H1 (cell line): ENCODE data around the gene MEIOSIN. TPM values are rescaled to one million over a fixed set of nuclear protein-coding genes. Genes with fewer than 3 reads are reported as not detected.

ENCODE experiments used
- CTCF ChIA-PET: fragments of 300-600 bp; sonication (Branson Sonifier 250); formaldehyde crosslinking; loops from one replicate; lab custom pipeline; 2021; ENCODE audit not compliant: partially characterized antibody; lab: Charles Lee
- POLR2A ChIA-PET: fragments of 300-600 bp; sonication (Branson Sonifier 250); formaldehyde crosslinking; loops from one replicate; lab custom pipeline; 2021; ENCODE audit warnings: inconsistent platforms; ENCODE audit not compliant: partially characterized antibody; lab: Charles Lee
- DNase-seq, 2 experiments: peaks; one replicate each; pipeline versions ENCODE4 v3.0.0 to v3.0.0-alpha.2; 2010 to 2022; ENCODE audit warnings: low spot score in 2 of 2, low read depth in 1 of 2, mixed read lengths in 1 of 2
- FAIRE-seq: peaks from 2 replicates; lab custom pipeline; 2011; peaks lifted over from hg19 to GRCh38; lab: Jason Lieb, UNC
- H2AFZ ChIP-seq: 2 replicates; pipeline ENCODE4 v1.8.1; 2012; ENCODE audit warnings: low read length, inconsistent platforms
- H2AK5ac ChIP-seq: 2 replicates; pipeline ENCODE4 v1.6.1; 2013; ENCODE audit warnings: low read depth, low read length
- H2BK120ac ChIP-seq: replicated peaks from 2 replicates; pipeline ENCODE3; 2013; ENCODE audit warnings: low read depth, low read length, inconsistent platforms
- H2BK12ac ChIP-seq: 2 replicates; pipeline ENCODE4 v1.6.1; 2013; ENCODE audit warnings: low read depth, low read length
- H2BK15ac ChIP-seq: 2 replicates; pipeline ENCODE4 v1.6.1; 2013; ENCODE audit warnings: low read length
- H2BK20ac ChIP-seq: 2 replicates; pipeline ENCODE4 v1.6.1; 2013; ENCODE audit warnings: low read length
- H2BK5ac ChIP-seq: 2 replicates; pipeline ENCODE4 v1.6.1; 2013; ENCODE audit warnings: low read depth, low read length
- H3K14ac ChIP-seq: 2 replicates; pipeline ENCODE4 v1.6.1; 2013; ENCODE audit warnings: inconsistent platforms; ENCODE audit not compliant: insufficient read length
- H3K18ac ChIP-seq: 2 replicates; pipeline ENCODE4 v1.6.1; 2013; ENCODE audit warnings: low read length; ENCODE audit errors: extremely low read depth
- H3K23ac ChIP-seq: 2 replicates; pipeline ENCODE4 v1.6.1; 2013; ENCODE audit warnings: inconsistent platforms; ENCODE audit not compliant: insufficient read length
- H3K23me2 ChIP-seq: 2 replicates; pipeline ENCODE4 v1.6.1; 2013; ENCODE audit warnings: low read depth, low read length
- H3K27ac ChIP-seq: 2 replicates; pipeline ENCODE4 v1.6.1; 2011; ENCODE audit warnings: low read depth, low read length, inconsistent platforms
- H3K27me3 ChIP-seq, 4 experiments: replicated peaks in 1 of 4; 1 replicate in 1 of 4; 2 replicates in 3 of 4; pipeline versions ENCODE4 v1.6.1 to v1.8.1; 2011 to 2013; ENCODE audit warnings: low read length in 3 of 4, mild to moderate bottlenecking in 3 of 4, inconsistent platforms in 2 of 4, mixed read lengths in 2 of 4, moderate library complexity in 1 of 4; ENCODE audit not compliant: control insufficient read depth in 3 of 4, insufficient read depth in 3 of 4; ENCODE audit errors: extremely low read depth in 1 of 4
- H3K36me3 ChIP-seq, 4 experiments: 2 replicates each; pipeline versions ENCODE4 v1.6.1 to v1.8.1; 2011 to 2013; ENCODE audit warnings: mild to moderate bottlenecking in 4 of 4, low read length in 3 of 4, moderate library complexity in 2 of 4, control low read depth in 1 of 4, inconsistent platforms in 1 of 4; ENCODE audit not compliant: insufficient read depth in 4 of 4, control insufficient read depth in 2 of 4
- H3K4ac ChIP-seq: replicated peaks from 2 replicates; pipeline ENCODE3; 2013; ENCODE audit warnings: low read length, low read depth, mixed read lengths, inconsistent platforms; ENCODE audit not compliant: insufficient read length
- H3K4me1 ChIP-seq, 4 experiments: replicated peaks in 1 of 4; 1 replicate in 1 of 4; 2 replicates in 3 of 4; pipeline versions ENCODE4 v1.6.1 to v1.8.1; 2011 to 2013; ENCODE audit warnings: low read length in 3 of 4, inconsistent platforms in 2 of 4, mixed read lengths in 1 of 4; ENCODE audit not compliant: insufficient read depth in 4 of 4, control insufficient read depth in 3 of 4
- H3K4me2 ChIP-seq, 2 experiments: 2 replicates each; pipeline versions ENCODE4 v1.6.1 to v1.8.1; 2011 to 2013; ENCODE audit warnings: low read depth in 2 of 2, low read length in 2 of 2, control low read depth in 1 of 2, inconsistent platforms in 1 of 2, mild to moderate bottlenecking in 1 of 2; ENCODE audit not compliant: insufficient read depth in 1 of 2
- H3K4me3 ChIP-seq, 4 experiments: fragments of 200-600, 300-600 bp in 1 of 4; sonication (generic), shearing (Covaris generic), sonication (Bioruptor Twin) in 1 of 4; 2 replicates each; pipeline versions ENCODE4 v1.5.1 to v1.8.1; 2011 to 2016; ENCODE audit warnings: low read length in 4 of 4, low read depth in 3 of 4, control low read depth in 2 of 4, inconsistent platforms in 2 of 4, mild to moderate bottlenecking in 2 of 4, mixed read lengths in 1 of 4, moderate library complexity in 1 of 4; ENCODE audit not compliant: insufficient read depth in 2 of 4; ENCODE audit errors: extremely low read depth in 1 of 4
- H3K56ac ChIP-seq: replicated peaks from 2 replicates; pipeline ENCODE3; 2013; ENCODE audit warnings: low read depth, mild to moderate bottlenecking, mixed read lengths, low read length, inconsistent platforms; ENCODE audit not compliant: insufficient read length
- H3K79me1 ChIP-seq: 2 replicates; pipeline ENCODE4 v1.6.1; 2013; ENCODE audit warnings: low read depth, low read length, control low read depth
- H3K79me2 ChIP-seq, 2 experiments: 2 replicates each; pipeline versions ENCODE4 v1.6.1 to v1.8.1; 2012 to 2013; ENCODE audit warnings: low read length in 2 of 2, mild to moderate bottlenecking in 2 of 2, inconsistent platforms in 1 of 2; ENCODE audit not compliant: insufficient read depth in 2 of 2, control insufficient read depth in 1 of 2
- H3K9ac ChIP-seq, 4 experiments: replicated peaks in 1 of 4; 1 replicate in 1 of 4; 2 replicates in 3 of 4; pipeline versions ENCODE4 v1.6.1 to v1.8.1; 2011 to 2013; ENCODE audit warnings: low read depth in 3 of 4, low read length in 3 of 4, control low read depth in 2 of 4, mild to moderate bottlenecking in 2 of 4, moderate library complexity in 2 of 4, inconsistent platforms in 1 of 4; ENCODE audit errors: extremely low read depth in 1 of 4
- H3K9me3 ChIP-seq, 2 experiments: 2 replicates each; pipeline versions ENCODE4 v1.6.1 to v1.8.1; 2012 to 2013; ENCODE audit warnings: mild to moderate bottlenecking in 2 of 2, moderate library complexity in 2 of 2, control low read depth in 1 of 2, inconsistent platforms in 1 of 2, low read depth in 1 of 2, low read length in 1 of 2, mixed read lengths in 1 of 2; ENCODE audit not compliant: insufficient read depth in 2 of 2
- H4K20me1 ChIP-seq, 2 experiments: replicated peaks in 1 of 2; 2 replicates each; pipeline versions ENCODE3 to v1.8.1; 2011 to 2013; ENCODE audit warnings: inconsistent platforms in 2 of 2, low read length in 2 of 2, mild to moderate bottlenecking in 1 of 2; ENCODE audit not compliant: insufficient read depth in 2 of 2, control insufficient read depth in 1 of 2
- H4K5ac ChIP-seq: 2 replicates; pipeline ENCODE4 v1.6.1; 2013; ENCODE audit warnings: low read length, low read depth, mixed read lengths, inconsistent platforms; ENCODE audit not compliant: insufficient read length
- H4K8ac ChIP-seq: 2 replicates; pipeline ENCODE4 v1.8.0; 2013; ENCODE audit warnings: mild to moderate bottlenecking, moderate library complexity, low read length, inconsistent platforms; ENCODE audit not compliant: insufficient read depth; ENCODE audit errors: extremely low read depth
- H4K91ac ChIP-seq: replicated peaks from 2 replicates; pipeline ENCODE3; 2013; ENCODE audit warnings: low read length, mixed read lengths, inconsistent platforms; ENCODE audit not compliant: insufficient read length
- BACH1 ChIP-seq: IDR thresholded peaks from 2 replicates; pipeline ENCODE4 v1.6.1; 2012; ENCODE audit warnings: low read length, improper control_type of control experiment
- CTBP2 ChIP-seq: IDR thresholded peaks from 2 replicates; pipeline ENCODE4 v1.7.0; 2011; ENCODE audit warnings: borderline replicate concordance, mild to moderate bottlenecking, moderate library complexity, mixed read lengths, low read length; ENCODE audit not compliant: insufficient read depth, insufficient read length
- GTF2F1 ChIP-seq: IDR thresholded peaks from 2 replicates; pipeline ENCODE4 v1.6.1; 2012; ENCODE audit warnings: low read depth, low read length, improper control_type of control experiment, borderline replicate concordance
- JUN ChIP-seq: IDR thresholded peaks from 2 replicates; pipeline ENCODE4 v1.6.1; 2011; ENCODE audit warnings: low read depth, mild to moderate bottlenecking, improper control_type of control experiment, low read length
- KDM4A ChIP-seq: IDR thresholded peaks from one replicate; pipeline ENCODE4 v1.7.1; 2012; ENCODE audit warnings: low read depth, mild to moderate bottlenecking, moderate library complexity, low read length, inconsistent platforms; ENCODE audit not compliant: severe bottlenecking
- NANOG ChIP-seq: IDR thresholded peaks from 2 replicates; pipeline ENCODE4 v1.6.1; 2011; ENCODE audit warnings: low read length, low read depth, mild to moderate bottlenecking, inconsistent platforms; ENCODE audit not compliant: insufficient read depth, poor library complexity, severe bottlenecking
- RBBP5 ChIP-seq: IDR thresholded peaks from 2 replicates; pipeline ENCODE4 v1.7.1; 2012; ENCODE audit warnings: low read depth, mild to moderate bottlenecking, inconsistent platforms, low read length, moderate library complexity, borderline replicate concordance
- SIN3A ChIP-seq, 2 experiments: IDR thresholded peaks in 1 of 2; conservative IDR thresholded peaks in 1 of 2; 2 replicates each; pipeline ENCODE4 v1.6.1; 2011 to 2012; ENCODE audit warnings: low read length in 2 of 2, improper control_type of control experiment in 1 of 2, low read depth in 1 of 2, mild to moderate bottlenecking in 1 of 2
- SIX5 ChIP-seq: IDR thresholded peaks from 2 replicates; pipeline ENCODE4 v1.6.1; 2011; ENCODE audit warnings: mild to moderate bottlenecking, low read depth, low read length
- TCF12 ChIP-seq: IDR thresholded peaks from 2 replicates; pipeline ENCODE4 v1.6.1; 2011; ENCODE audit warnings: low read depth, mild to moderate bottlenecking, low read length
- YY1 ChIP-seq: IDR thresholded peaks from 2 replicates; pipeline ENCODE4 v1.6.1; 2011; ENCODE audit warnings: low read depth, mild to moderate bottlenecking, low read length
- WGBS, 2 experiments: shearing (Covaris generic) in 1 of 2; methylation state at CpG; one replicate each; pipeline versions ENCODE4 v1.1.6 to v1.1.7; 2013 to 2015; ENCODE audit warnings: low lambda C conversion rate in 2 of 2, mixed read lengths in 2 of 2, inconsistent platforms in 1 of 2, low coverage in 1 of 2, missing lambda C conversion rate in 1 of 2; ENCODE audit not compliant: insufficient replicate concordance in 2 of 2, insufficient coverage in 1 of 2, insufficient read length in 1 of 2; ENCODE audit errors: extremely low coverage in 1 of 2, missing lambda C conversion rate in 1 of 2; 5-methylcytosine and 5-hydroxymethylcytosine counted together
- polyA plus RNA-seq, 7 experiments: library from polyadenylated mRNA; depleted of rRNA in 3 of 7; stranded (reverse) in 5 of 7; unstranded in 2 of 7; fragments of >200 nt in 5 of 7; fragments of 200-250 nt in 2 of 7; gene quantifications; 1 replicate in 5 of 7; 2 replicates in 1 of 7; 4 replicates in 1 of 7; pipeline versions ENCODE4 v1.2.1 to v1.2.3, GENCODE V29; 2011 to 2013; ENCODE audit warnings: missing spikeins in 2 of 7, mixed read lengths in 2 of 7
- total RNA-seq: library from RNA; stranded (reverse); fragmentation: NEBNext Ultra II Directional; extraction: Animal tissue kit (Norgen Biotek cat#: 25700); gene quantifications from 2 replicates; pipeline ENCODE4 v1.2.1, GENCODE V29; 2021

Gene MEIOSIN
- total and polyA plus RNA-seq, 2 of the 8 experiments (the other 6 are each of a cell fraction or from before 2014, with no cell fraction given), result 0.11 TPM; not detected in 1

DNA sequence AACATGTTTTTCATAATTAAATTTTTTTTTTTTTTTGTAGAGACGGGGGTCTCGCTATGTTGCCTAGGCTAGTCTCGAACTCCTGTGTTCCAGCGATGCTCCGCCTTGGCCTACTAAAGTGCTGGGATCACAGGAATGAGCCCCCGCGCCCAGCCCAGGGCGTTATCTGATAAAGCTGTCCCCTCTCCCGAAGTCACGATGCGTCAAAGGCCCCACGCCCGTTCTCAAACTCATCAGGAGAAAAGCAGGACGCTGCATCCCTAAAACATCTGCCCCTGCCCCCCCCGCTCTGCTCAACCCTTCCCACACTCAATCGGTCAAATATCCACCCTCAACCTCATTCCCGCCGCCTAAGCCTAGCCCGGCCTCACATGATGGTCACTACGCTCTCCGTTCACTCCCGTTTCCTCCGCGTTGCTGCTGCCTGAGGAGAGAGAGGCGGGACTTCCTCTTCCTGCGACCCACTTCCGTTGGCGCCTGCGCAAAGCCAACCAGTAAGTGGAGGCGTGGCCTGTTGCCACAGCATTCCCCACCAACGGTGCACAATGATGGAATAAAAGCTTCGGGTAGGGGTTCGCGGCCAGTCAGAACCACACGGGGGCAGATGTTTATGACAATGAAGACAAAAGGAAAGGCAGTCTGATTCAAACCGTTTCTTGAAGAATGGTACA, 41.6 kb upstream of the MEIOSIN start, which contains the start of gene SNRPD2:
Gene SNRPD2, minus strand, starts transcription at position 438 of the 671 bp plus-strand sequence. Its CDS starts 65 bp downstream, at position 373.
- Histone ChIP-seq H3K4me3 (peak within 1 kb of the TSS; percentile 73 to 89 (median 84)), H3K79me1 (peaks cover 3% of the 10 kb centered on the region; the same call in 1 of the 2 replicates), H4K8ac (peak within 1 kb of the TSS; percentile 82), H3K4me2 (peak within 1 kb of the TSS; percentile 63 to 82), H3K18ac (peak within 1 kb of the TSS; percentile 83), H3K23ac (no peak within 1 kb of the TSS), H3K4me1 (no peaks in the 10 kb centered on the region; a peak in 1 of 7 replicates), H3K36me3 (peaks cover 14 to 37% (median 27%) of the 10 kb centered on the region in 4 experiments), H4K20me1 (peaks cover 0 to 10% of the 10 kb centered on the region in 2 experiments), H2BK12ac (no peak within 1 kb of the TSS), H4K91ac (peak within 1 kb of the TSS; percentile 78), H3K27ac (peak within 1 kb of the TSS; percentile 79), H2AFZ (peak within 1 kb of the TSS; percentile 61; the same call in 1 of the 2 replicates), H3K56ac (peak within 1 kb of the TSS; percentile 86), H3K14ac (no peak within 1 kb of the TSS), H3K9me3 (no peaks in the 10 kb centered on the region), H2BK5ac (peak within 1 kb of the TSS; percentile 73), H2BK15ac (0 out of 2 replicates have a peak within 1 kb of the TSS, but pooled peaks have one; percentile 29), H3K79me2 (peaks cover 0 to 25% of the 10 kb centered on the region in 2 experiments; a peak in 3 of 4 replicates), H4K5ac (peak within 1 kb of the TSS; percentile 70), H3K4ac (peak within 1 kb of the TSS; percentile 82), H2BK120ac (no peak within 1 kb of the TSS), H2AK5ac (no peak within 1 kb of the TSS), H3K23me2 (peaks cover 3% of the 10 kb centered on the region; the same call in 1 of the 2 replicates), H3K27me3 (no peaks in the 10 kb centered on the region), H2BK20ac (no peak within 1 kb of the TSS), H3K9ac (peak within 1 kb of the TSS; percentile 74 to 95 (median 83))
- ChIA-PET POLR2A (interaction anchor here (0.7 to 4.8 kb wide), 28 partner anchors 10 to 184 kb away, joined by 3 to 74 read pairs (median 4); partner anchors contain the start of genes DMWD, FBXO46, SIX5 and VASP), CTCF (interaction anchor here (1.0 to 9.0 kb wide), 14 partner anchors 11 to 288 kb away, joined by 3 to 98 read pairs (median 4); no protein-coding TSS in a partner anchor)
- WGBS, 2 experiments, result 2% methylated on average over 36 of the region's 36 CpGs; no CpG with 5 or more reads in 1 of the 2 experiments
- DNase-seq (peak in 1 of 2 experiments; percentile 97), FAIRE-seq (peak; percentile 81)
- TF ChIP-seq KDM4A (no peak), SIN3A (conservative IDR thresholded peaks at IDR 0.05 in 1 of 2, IDR thresholded peaks at IDR 0.05 in 1 of 2; ENCODE audit: low read depth in 1 of 2, low read length in 2 of 2) (peak; percentile 40 to 92), TCF12 (no peak), BACH1 (no peak), NANOG (no peak), GTF2F1 (0 out of 2 replicates have a peak, but pooled peaks have one; percentile 11), SIX5 (no peak), CTBP2 (no peak), RBBP5 (no peak), JUN (no peak), YY1 (no peak)
